ENCODE measurements around the gene ZNF200. TPM values are rescaled to one million over a fixed set of nuclear protein-coding genes. Genes with fewer than 3 reads are reported as not detected.

ZNF200 gene
- total and polyA plus RNA-seq, 9 donors: 4.8 to 9.2 (median 7.5) TPM

DNA sequence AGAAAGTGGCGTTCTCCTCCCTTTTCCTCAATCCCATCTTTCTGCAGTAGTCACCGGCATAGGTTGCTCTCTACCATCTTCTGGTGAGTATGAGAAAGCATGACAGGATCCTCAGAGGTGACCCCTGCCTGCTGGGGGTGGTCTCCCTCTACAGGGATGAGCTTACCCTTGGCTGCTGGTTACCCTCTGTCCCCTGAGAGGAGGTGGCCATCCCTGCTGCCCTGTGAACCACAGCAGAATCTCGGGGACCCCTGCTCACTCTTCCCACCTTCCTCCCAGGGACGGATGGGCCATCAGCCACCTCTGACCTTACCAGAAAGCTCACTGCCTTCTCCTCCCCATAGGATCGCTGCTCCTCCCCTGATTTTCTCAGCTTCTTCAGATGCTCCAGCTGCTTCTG, 13.6 kb upstream of the ZNF200 start:
- Histone ChIP-seq H3K36me3 (no peaks in the 10 kb centered on the region), H3K4me1 (ENCODE audit: insufficient read depth) (no peaks in the 10 kb centered on the region), H3K27ac (no peak overlapping the region), H3K9me3 (no peaks in the 10 kb centered on the region), H3K4me3 (no peak overlapping the region), H3K27me3 (no peaks in the 10 kb centered on the region)
- no peak for TF ChIP-seq POLR2A (IDR thresholded peaks at IDR 0.05)
- TF ChIP-seq EP300 (IDR thresholded peaks at IDR 0.05): no peak
- DNase-seq: no peak
- 77 to 83% (median 80%) methylated on average over 5 of the region's 5 CpGs for WGBS, 3 donors
- intact Hi-C loops (cut with DNase I): no loop called here

GRCh38 chr16:3246876-3247275, 11.9 kb upstream of the ZNF200 start:
- Histone ChIP-seq H3K27ac (no peak overlapping the region), H3K27me3 (no peaks in the 10 kb centered on the region), H3K4me3 (no peak overlapping the region), H3K36me3 (no peaks in the 10 kb centered on the region), H3K9me3 (no peaks in the 10 kb centered on the region), H3K4me1 (ENCODE audit: insufficient read depth) (no peaks in the 10 kb centered on the region)
- intact Hi-C loops (cut with DNase I): no loop called here
- TF ChIP-seq EP300 (IDR thresholded peaks at IDR 0.05): no peak
- no peak for TF ChIP-seq CTCF (IDR thresholded peaks at IDR 0.05)
- no peak for TF ChIP-seq POLR2A (IDR thresholded peaks at IDR 0.05)
- no peak for DNase-seq
- WGBS, 3 donors: 84 to 88% (median 86%) methylated on average over 9 to 10 of the region's 10 CpGs

DNA sequence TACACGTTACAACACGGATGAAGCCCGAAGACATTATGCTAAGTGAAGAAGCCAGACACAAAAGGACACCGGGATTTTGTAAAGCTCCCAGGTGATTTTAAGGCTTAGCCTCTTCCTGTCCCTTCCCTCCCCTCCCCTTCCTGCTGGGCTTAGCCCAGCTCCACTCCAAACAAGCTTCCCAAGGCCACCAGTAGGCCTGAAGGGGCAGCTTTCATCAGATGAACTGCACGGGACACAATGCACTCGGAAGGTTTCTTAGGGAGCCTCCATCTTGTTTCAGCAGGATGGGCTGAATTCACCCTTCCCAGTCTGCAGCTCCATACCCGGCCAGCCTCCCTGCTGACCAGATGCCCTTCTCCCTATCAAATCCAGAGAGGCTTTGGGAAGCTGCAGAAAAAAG, 11.0 kb upstream of the ZNF200 start:
- WGBS, 3 donors: 66 to 78% (median 68%) methylated on average over 7 of the region's 7 CpGs
- no peak for DNase-seq
- Histone ChIP-seq H3K4me3 (no peak overlapping the region), H3K4me1 (ENCODE audit: insufficient read depth) (no peaks in the 10 kb centered on the region), H3K36me3 (no peaks in the 10 kb centered on the region), H3K27me3 (no peaks in the 10 kb centered on the region), H3K27ac (no peak overlapping the region), H3K9me3 (no peaks in the 10 kb centered on the region)
- no peak for TF ChIP-seq POLR2A (IDR thresholded peaks at IDR 0.05)
- TF ChIP-seq EP300 (IDR thresholded peaks at IDR 0.05): no peak
- TF ChIP-seq CTCF (IDR thresholded peaks at IDR 0.05): no peak
- intact Hi-C loops (cut with DNase I): no loop called here

GRCh38 chr16:3243882-3244281, 8.9 kb upstream of the ZNF200 start:
- Histone ChIP-seq H3K27ac (no peak overlapping the region), H3K9me3 (no peaks in the 10 kb centered on the region), H3K36me3 (no peaks in the 10 kb centered on the region), H3K27me3 (no peaks in the 10 kb centered on the region), H3K4me3 (no peak overlapping the region), H3K4me1 (ENCODE audit: insufficient read depth) (no peaks in the 10 kb centered on the region)
- WGBS, 3 donors: 76 to 86% (median 77%) methylated on average over 6 of the region's 6 CpGs
- intact Hi-C loops (cut with DNase I): no loop called here
- DNase-seq: no peak
- TF ChIP-seq CTCF (IDR thresholded peaks at IDR 0.05) (no peak), EP300 (IDR thresholded peaks at IDR 0.05) (no peak), POLR2A (IDR thresholded peaks at IDR 0.05) (no peak)

- Histone ChIP-seq H3K27me3 (no peaks in the 10 kb centered on the region), H3K4me1 (ENCODE audit: insufficient read depth) (no peaks in the 10 kb centered on the region), H3K4me3 (no peak overlapping the region), H3K36me3 (no peaks in the 10 kb centered on the region), H3K9me3 (no peaks in the 10 kb centered on the region), H3K27ac (no peak overlapping the region)
- TF ChIP-seq EP300 (IDR thresholded peaks at IDR 0.05): no peak
- no peak for TF ChIP-seq CTCF (IDR thresholded peaks at IDR 0.05)
- intact Hi-C loops (cut with DNase I): no loop called here
- WGBS, 3 donors: 77 to 84% (median 80%) methylated on average over 11 of the region's 11 CpGs
- DNase-seq: no peak
These were observed 7.8 kb upstream of the ZNF200 start for GRCh38 chr16:3242709-3243108.
